MCF 10A (cell line): ENCODE measurements around the gene PCAT7. TPM values are rescaled to one million over a fixed set of nuclear protein-coding genes. Genes with fewer than 3 reads are reported as not detected.

ENCODE experiments used
- BruUV-seq: library from RNA; stranded (reverse); fragments of 400-500 nt; replicated peaks from 2 replicates; lab custom pipeline; 2021; lab: Mats Ljungman, UMichigan
- CTCF ChIA-PET: fragments of 300-600 bp; sonication (Branson Sonifier 250); formaldehyde crosslinking; extraction: SDS; loops from one replicate; lab custom pipeline; 2021; ENCODE audit warnings: antibody characterized with exemption, inconsistent platforms; lab: Yijun Ruan, JAX
- POLR2A ChIA-PET: fragments of 300-600, 350-650 bp; sonication (Branson Sonifier 250); formaldehyde crosslinking; extraction: SDS; loops from one replicate; lab custom pipeline; 2020; ENCODE audit warnings: antibody characterized with exemption, inconsistent platforms; lab: Yijun Ruan, JAX
- DNase-seq: peaks from one replicate; pipeline ENCODE4 v3.0.0-alpha.2; 2018; ENCODE audit not compliant: unreplicated experiment
- H3K27ac Mint-ChIP-seq: one replicate; pipeline ENCODE4 v1.8.0; 2022; ENCODE audit warnings: mild to moderate bottlenecking, low read depth, mixed read lengths; ENCODE audit not compliant: unreplicated experiment
- H3K27me3 Mint-ChIP-seq: one replicate; pipeline ENCODE4 v1.8.0; 2022; ENCODE audit warnings: mixed read lengths; ENCODE audit not compliant: insufficient read depth, unreplicated experiment
- H3K36me3 Mint-ChIP-seq: one replicate; pipeline ENCODE4 v1.8.0; 2022; ENCODE audit warnings: mild to moderate bottlenecking, moderate library complexity, mixed read lengths; ENCODE audit not compliant: insufficient read depth, unreplicated experiment
- H3K4me1 Mint-ChIP-seq: one replicate; pipeline ENCODE4 v1.8.0; 2022; ENCODE audit warnings: mixed read lengths; ENCODE audit not compliant: insufficient read depth, unreplicated experiment
- H3K4me3 Mint-ChIP-seq: one replicate; pipeline ENCODE4 v1.8.0; 2022; ENCODE audit warnings: mild to moderate bottlenecking, moderate library complexity, mixed read lengths; ENCODE audit not compliant: unreplicated experiment
- H3K9me3 Mint-ChIP-seq: one replicate; pipeline ENCODE4 v1.8.0; 2022; ENCODE audit warnings: mixed read lengths; ENCODE audit not compliant: unreplicated experiment
- CTCF ChIP-seq: fragments of 200-600 bp; IDR thresholded peaks from one replicate; pipeline ENCODE4 v1.8.0; 2022; ENCODE audit warnings: antibody characterized with exemption, mild to moderate bottlenecking; ENCODE audit not compliant: unreplicated experiment
- intact Hi-C: fragments of 100-400 bp; cut with micrococcal nuclease; formaldehyde crosslinking; loops from 2 replicates; pipeline ENCODE4 v1.14.1; 2022
- total RNA-seq: library from RNA; stranded (reverse); gene quantifications from 2 replicates; pipeline ENCODE4 v1.2.3, GENCODE V29; 2022

Gene PCAT7
- total RNA-seq, 1 experiment from 2014 or later: not detected

- Mint-ChIP-seq H3K27ac (no peak within 1 kb of the TSS), H3K4me3 (no peak within 1 kb of the TSS), H3K9me3 (no peaks in the 10 kb centered on the region), H3K27me3 (peaks cover 10% of the 10 kb centered on the region), H3K36me3 (no peaks in the 10 kb centered on the region), H3K4me1 (no peaks in the 10 kb centered on the region)
- DNase-seq: no peak
- intact Hi-C loops: no loop called here
- ChIA-PET CTCF (interaction anchor here (0.6 to 1.3 kb wide), 3 partner anchors 10 to 893 kb away, joined by 3 to 6 read pairs (median 3); no protein-coding TSS in a partner anchor), POLR2A (no interaction called here)
- no peak for TF ChIP-seq CTCF
- BruUV-seq: no TSS peak
Measured at GRCh38 chr9:94593459-94594345, 38.8 kb downstream of the PCAT7 start, which contains the start of gene FBP2. TSS of gene FBP2 (minus strand) at chr9:94593824. CDS start at chr9:94593726, 98 bp downstream.

GRCh38 chr9:94599102-94599501 lies 44.2 kb downstream of the PCAT7 start:
- Mint-ChIP-seq H3K27ac (no peak overlapping the region), H3K9me3 (no peaks in the 10 kb centered on the region), H3K36me3 (no peaks in the 10 kb centered on the region), H3K4me3 (no peak overlapping the region), H3K4me1 (no peaks in the 10 kb centered on the region), H3K27me3 (no peaks in the 10 kb centered on the region)
- DNase-seq: no peak
- BruUV-seq: no TSS peak
- intact Hi-C loops: no loop called here
- POLR2A ChIA-PET: no interaction called here
- CTCF ChIA-PET: no interaction called here
- TF ChIP-seq CTCF: no peak

GRCh38 chr9:94600258-94600657 lies 45.4 kb downstream of the PCAT7 start:
- POLR2A ChIA-PET: no interaction called here
- H3K27me3 Mint-ChIP-seq: peaks cover under 1% of the 10 kb centered on the region
- TF ChIP-seq CTCF: no peak
- CTCF ChIA-PET: interaction anchor here (1.0 kb wide), 1 partner anchor 14 kb away, joined by 3 read pairs; no protein-coding TSS in a partner anchor
- DNase-seq: no peak
- H3K36me3 Mint-ChIP-seq: no peaks in the 10 kb centered on the region
- H3K9me3 Mint-ChIP-seq: no peaks in the 10 kb centered on the region
- no peaks in the 10 kb centered on the region for H3K4me1 Mint-ChIP-seq
- no peak overlapping the region for H3K4me3 Mint-ChIP-seq
- intact Hi-C loops: loop anchor here (10.0 kb wide), 1 partner anchor 915 kb away; no protein-coding TSS in a partner anchor
- H3K27ac Mint-ChIP-seq: no peak overlapping the region
- no TSS peak for BruUV-seq

- CTCF ChIA-PET: interaction anchor here (1.0 kb wide), 1 partner anchor 14 kb away, joined by 3 read pairs; no protein-coding TSS in a partner anchor
Measured at GRCh38 chr9:94600715-94601114, 45.8 kb downstream of the PCAT7 start.

More at GRCh38 chr9:94600715-94601114, 45.8 kb downstream of the PCAT7 start:
- H3K27me3 Mint-ChIP-seq: peaks cover 5% of the 10 kb centered on the region
- POLR2A ChIA-PET: no interaction called here
- H3K4me1 Mint-ChIP-seq: no peaks in the 10 kb centered on the region
- no peaks in the 10 kb centered on the region for H3K36me3 Mint-ChIP-seq
- intact Hi-C loops: loop anchor here (10.0 kb wide), 1 partner anchor 916 kb away; no protein-coding TSS in a partner anchor
- no peak for DNase-seq
- no peaks in the 10 kb centered on the region for H3K9me3 Mint-ChIP-seq
- TF ChIP-seq CTCF: no peak
- no peak overlapping the region for H3K4me3 Mint-ChIP-seq
- no TSS peak for BruUV-seq
- H3K27ac Mint-ChIP-seq: no peak overlapping the region
